ENCODE measurements around the gene KRTAP10-4. TPM values are rescaled to one million over a fixed set of nuclear protein-coding genes. Genes with fewer than 3 reads are reported as not detected.
"Not testable (repeated sequence)": the region's sequence is repeated elsewhere in the genome, so short reads cannot be mapped to it uniquely, and the experiment has no call there.

Gene KRTAP10-4
- polyA plus RNA-seq, 2 of the 4 experiments (the other 2 are of a cell fraction), result not detected

GRCh38 chr21:44579833-44580144 lies 6.3 kb downstream of the KRTAP10-4 start (continued):
- TF ChIP-seq ZFP36 (IDR thresholded peaks at IDR 0.05; ENCODE audit: borderline replicate concordance, partially characterized antibody), result no peak

DNA sequence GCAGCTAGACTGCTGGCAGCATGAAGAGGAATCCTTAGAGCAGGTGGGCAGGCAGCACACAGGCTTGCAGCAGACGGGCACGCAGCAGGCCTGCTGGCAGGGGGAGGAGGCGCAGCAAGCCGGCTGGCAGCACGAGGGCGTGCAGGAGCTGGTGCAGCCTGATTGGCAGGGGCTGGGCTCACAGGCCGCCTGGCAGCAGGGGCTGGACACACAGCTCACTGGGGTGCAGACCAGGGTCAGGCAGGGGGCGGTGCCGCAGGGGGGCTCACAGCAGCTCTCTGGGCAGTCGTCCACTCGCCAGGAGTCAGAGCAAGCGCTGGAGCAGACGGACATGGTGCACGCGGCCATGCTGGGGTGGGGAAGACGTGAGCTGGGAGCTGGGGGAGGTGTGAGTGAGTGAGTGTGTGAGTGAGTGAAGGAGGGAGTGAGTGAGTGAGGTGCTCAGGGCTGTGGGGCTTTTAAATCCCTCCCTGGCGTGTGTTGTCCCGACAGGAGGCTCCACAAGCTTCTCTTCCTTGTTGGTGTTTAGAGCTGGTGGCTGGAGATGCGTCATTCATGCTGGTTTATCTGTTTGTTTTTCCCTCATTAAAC lies 6.8 kb downstream of the KRTAP10-4 start, which contains the start of gene KRTAP10-5:
KRTAP10-5 (minus strand) TSS at position 374 of the 591 bp plus-strand sequence; CDS start at position 348, 26 bp downstream.
- H3K4me1 ChIP-seq, FAIRE-seq, H3K27ac ChIP-seq, H3K4me3 ChIP-seq, POLR2A ChIA-PET: not testable (repeated sequence)
- H3K4me2 ChIP-seq, result 0 out of 3 replicates have a peak within 1 kb of the TSS, but pooled peaks have one; percentile 25
- H3K9me3 ChIP-seq, result peaks cover 20% of the 10 kb centered on the region
- DNase-seq (ENCODE audit: low read depth in 1 of 2, low spot score in 1 of 2) (peak in 1 of 2 experiments; percentile 42), ATAC-seq (peak; percentile 54 to 66; a peak in 4 of 6 replicates)
- WGBS (ENCODE audit: missing lambda C conversion rate), result 15% methylated on average over 7 of the region's 19 CpGs
- CTCF ChIA-PET, result interaction anchor here (1.1 to 2.1 kb wide), 5 partner anchors 10 to 213 kb away, joined by 3 to 6 read pairs (median 4); partner anchors contain the start of gene KRTAP10-6

DNA sequence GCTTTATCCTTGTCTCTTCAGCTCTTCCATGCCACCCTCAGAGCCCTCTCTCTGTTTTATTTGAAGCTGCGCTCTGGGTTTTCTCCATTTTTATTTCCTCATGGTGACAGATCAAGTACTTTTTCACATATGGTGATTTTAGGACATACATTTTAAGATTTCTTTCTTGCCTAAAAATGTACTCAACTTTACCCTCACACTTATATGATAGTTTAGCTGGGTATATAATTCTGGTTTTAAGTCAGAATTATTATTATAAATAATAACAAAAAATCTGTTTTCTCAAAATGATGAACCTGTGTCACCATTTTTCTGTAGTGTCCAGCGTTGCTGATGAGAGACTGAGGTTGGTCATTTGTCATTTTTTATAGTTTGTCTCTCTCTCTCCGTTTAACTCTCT lies 7.6 kb downstream of the KRTAP10-4 start:
- no peaks in the 10 kb centered on the region for H3K4me1 ChIP-seq
- POLR2A ChIA-PET, result no interaction called here
- ATAC-seq (no peak), DNase-seq (ENCODE audit: low read depth in 1 of 2, low spot score in 1 of 2) (no peak), FAIRE-seq (no peak)
- H3K27ac ChIP-seq, result no peak overlapping the region
- WGBS (ENCODE audit: missing lambda C conversion rate), result 50% methylated on average over 3 of the region's 3 CpGs
- CTCF ChIA-PET, result interaction anchor here (1.1 to 2.1 kb wide), 3 partner anchors 11 to 212 kb away, joined by 3 to 6 read pairs (median 4); partner anchors contain the start of gene KRTAP10-6
- peaks cover 20% of the 10 kb centered on the region for H3K9me3 ChIP-seq
- TF ChIP-seq FOSB (CRISPR knock-in tag; IDR thresholded peaks at IDR 0.05) (no peak), TFCP2L1 (CRISPR knock-in tag; IDR thresholded peaks at IDR 0.05) (no peak), JUNB (IDR thresholded peaks at IDR 0.05) (no peak), CHD4 (IDR thresholded peaks at IDR 0.05; ENCODE audit: borderline replicate concordance) (no peak), JUN (IDR thresholded peaks at IDR 0.05) (no peak), MAFK (IDR thresholded peaks at IDR 0.05; ENCODE audit: partially characterized antibody) (no peak), HMGXB4 (CRISPR knock-in tag; IDR thresholded peaks at IDR 0.05; ENCODE audit: borderline replicate concordance) (no peak), HDAC2 (IDR thresholded peaks at IDR 0.05) (no peak), KDM1A (IDR thresholded peaks at IDR 0.05; ENCODE audit: low read depth) (no peak), HOXB13 (CRISPR knock-in tag; IDR thresholded peaks at IDR 0.05; ENCODE audit: low read depth) (no peak), ZFP36 (IDR thresholded peaks at IDR 0.05; ENCODE audit: borderline replicate concordance, partially characterized antibody) (no peak), REST (IDR thresholded peaks at IDR 0.05) (no peak)
- no peak overlapping the region for H3K4me2 ChIP-seq
- H3K4me3 ChIP-seq, result no peak overlapping the region

- 65% methylated on average over 15 of the region's 15 CpGs for WGBS (ENCODE audit: missing lambda C conversion rate)
- ChIA-PET POLR2A (no interaction called here), CTCF (no interaction called here)
- Histone ChIP-seq H3K4me1 (no peaks in the 10 kb centered on the region), H3K9me3 (peaks cover 15% of the 10 kb centered on the region), H3K27ac (no peak overlapping the region), H3K4me2 (no peak overlapping the region), H3K4me3 (no peak overlapping the region)
- FAIRE-seq, result no peak
- ATAC-seq, result no peak
- DNase-seq (ENCODE audit: low read depth in 1 of 2, low spot score in 1 of 2), result no peak
- no peak for TF ChIP-seq HES2 (IDR thresholded peaks at IDR 0.05)
- no peak for TF ChIP-seq TP53 (CRISPR knock-in tag; IDR thresholded peaks at IDR 0.05)
- no peak for TF ChIP-seq CHD4 (IDR thresholded peaks at IDR 0.05; ENCODE audit: borderline replicate concordance)
- no peak for TF ChIP-seq SREBF2 (IDR thresholded peaks at IDR 0.05)
- TF ChIP-seq POLR2AphosphoS2 (conservative IDR thresholded peaks at IDR 0.05; ENCODE audit: low read length), result no peak
Observed at GRCh38 chr21:44582055-44582454, 8.5 kb downstream of the KRTAP10-4 start.

Data from A549 (cell line).